GM12872 (cell line): Measurements from ENCODE around the gene WTAP.

Experiments
- TF ChIP-seq, protein P1 (sequence below): IDR thresholded peaks from 3 replicates; pipeline ENCODE4 v1.5.1; 2011; ENCODE audit warnings: low read depth, mild to moderate bottlenecking, low read length, moderate library complexity; ENCODE audit not compliant: insufficient read depth

WTAP gene

DNA sequence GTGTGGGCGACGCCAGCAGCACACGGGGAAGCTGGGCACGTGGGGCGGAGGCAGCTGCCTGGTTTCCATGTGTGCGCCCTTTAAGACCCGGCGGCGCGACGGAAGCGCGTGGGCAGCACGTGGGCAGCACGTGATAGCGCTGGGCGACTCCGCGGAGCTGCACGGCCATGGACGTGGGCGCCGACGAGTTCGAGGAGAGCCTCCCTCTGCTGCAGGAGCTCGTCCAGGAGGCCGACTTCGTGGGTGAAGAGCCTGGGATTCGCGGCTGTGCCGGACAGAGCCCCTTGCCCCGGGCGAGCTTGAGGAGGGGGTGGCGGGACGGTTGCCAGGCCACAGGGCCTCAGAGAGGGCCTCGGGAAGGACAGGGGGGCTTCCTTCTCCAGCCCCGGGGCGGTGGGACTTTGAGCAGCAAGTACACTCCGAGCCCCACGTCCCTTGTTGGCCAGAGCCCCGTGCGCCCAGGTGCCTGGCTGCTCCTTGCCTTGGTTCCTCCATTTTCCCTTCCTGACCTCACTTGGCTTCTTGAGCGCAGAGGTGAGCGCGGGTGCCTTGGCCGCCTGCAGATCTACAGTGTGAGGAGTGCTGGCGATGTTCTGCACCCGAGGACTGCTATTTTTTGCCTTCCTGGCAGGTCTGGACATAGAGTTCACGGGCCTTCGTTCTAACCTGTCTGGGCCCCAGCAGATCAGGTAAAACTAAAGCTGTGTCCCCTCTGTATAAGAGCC lies 73.0 kb downstream of the WTAP start, which contains the start of gene PNLDC1:
Gene PNLDC1 (plus strand): TSS at position 136 of the 725 bp plus-strand sequence. CDS start 32 bp downstream, at position 168.
- TF ChIP-seq, protein P1, sequence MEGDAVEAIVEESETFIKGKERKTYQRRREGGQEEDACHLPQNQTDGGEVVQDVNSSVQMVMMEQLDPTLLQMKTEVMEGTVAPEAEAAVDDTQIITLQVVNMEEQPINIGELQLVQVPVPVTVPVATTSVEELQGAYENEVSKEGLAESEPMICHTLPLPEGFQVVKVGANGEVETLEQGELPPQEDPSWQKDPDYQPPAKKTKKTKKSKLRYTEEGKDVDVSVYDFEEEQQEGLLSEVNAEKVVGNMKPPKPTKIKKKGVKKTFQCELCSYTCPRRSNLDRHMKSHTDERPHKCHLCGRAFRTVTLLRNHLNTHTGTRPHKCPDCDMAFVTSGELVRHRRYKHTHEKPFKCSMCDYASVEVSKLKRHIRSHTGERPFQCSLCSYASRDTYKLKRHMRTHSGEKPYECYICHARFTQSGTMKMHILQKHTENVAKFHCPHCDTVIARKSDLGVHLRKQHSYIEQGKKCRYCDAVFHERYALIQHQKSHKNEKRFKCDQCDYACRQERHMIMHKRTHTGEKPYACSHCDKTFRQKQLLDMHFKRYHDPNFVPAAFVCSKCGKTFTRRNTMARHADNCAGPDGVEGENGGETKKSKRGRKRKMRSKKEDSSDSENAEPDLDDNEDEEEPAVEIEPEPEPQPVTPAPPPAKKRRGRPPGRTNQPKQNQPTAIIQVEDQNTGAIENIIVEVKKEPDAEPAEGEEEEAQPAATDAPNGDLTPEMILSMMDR: no peak

DNA sequence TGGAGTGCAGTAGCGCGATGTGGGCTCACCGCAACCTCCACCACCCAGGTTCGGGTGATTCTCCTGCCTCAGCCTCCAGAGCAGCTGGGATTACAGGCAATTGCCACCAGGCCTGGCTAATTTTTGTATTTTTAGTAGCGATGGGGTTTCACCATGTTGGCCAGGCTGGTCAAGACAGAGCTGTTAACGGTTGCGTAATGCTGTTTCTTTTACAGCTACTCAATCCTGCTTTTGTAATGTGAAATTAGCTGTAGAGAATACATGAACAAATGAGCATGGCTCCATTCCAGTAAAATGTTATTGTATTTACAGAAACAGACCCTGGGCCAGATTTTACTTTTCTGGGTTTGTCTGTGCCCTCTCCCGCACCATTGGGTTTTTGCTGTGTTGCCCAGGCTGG lies 74.6 kb downstream of the WTAP start:
- TF ChIP-seq, protein P1: no peak

DNA sequence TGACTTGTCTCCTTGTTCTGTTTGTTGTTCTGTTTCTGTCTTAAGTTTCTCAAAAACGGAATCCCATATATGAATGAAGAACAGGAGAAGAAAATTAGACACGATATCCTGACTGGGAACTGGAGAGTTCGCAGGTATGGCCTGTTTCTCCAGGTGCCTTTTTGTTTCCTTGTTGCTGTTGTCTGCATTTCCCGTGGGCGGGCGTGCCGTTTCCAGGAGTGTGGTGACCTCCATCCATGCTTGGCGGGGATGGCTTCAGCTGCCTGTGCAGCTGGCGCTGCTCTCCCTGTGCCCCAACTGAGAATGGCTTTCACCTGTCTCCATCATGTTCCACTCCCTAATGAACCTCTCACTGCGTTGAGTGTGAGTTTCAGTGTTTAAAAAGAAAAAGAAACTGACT lies 77.2 kb downstream of the WTAP start:
- TF ChIP-seq, protein P1: no peak

DNA sequence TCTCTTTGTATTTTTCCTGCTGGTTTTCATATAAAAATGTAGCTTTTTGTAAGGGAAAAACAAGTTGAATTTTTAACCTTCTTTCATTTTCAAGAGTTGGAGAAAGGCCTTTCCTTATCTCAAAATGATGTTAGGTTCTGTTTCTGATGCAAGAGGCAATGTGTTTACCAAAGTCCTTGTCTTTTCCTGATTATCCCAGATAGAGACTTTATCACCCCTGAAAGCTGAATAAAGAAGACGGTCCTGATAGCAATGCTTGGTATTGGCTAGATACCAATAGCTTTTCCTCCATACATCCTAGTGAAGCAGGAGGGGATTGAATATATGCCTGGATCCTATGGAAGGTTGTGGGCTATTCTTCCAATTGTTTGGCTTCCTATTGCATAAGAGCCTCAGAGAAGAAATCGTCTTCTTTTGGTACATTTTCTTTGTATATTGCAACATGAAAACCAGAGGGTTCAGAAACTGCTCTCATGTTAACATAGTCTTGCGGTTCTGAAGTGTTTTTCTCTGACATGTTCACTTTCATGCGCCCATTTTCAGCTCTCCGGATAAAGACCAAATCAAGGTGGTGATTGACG lies 78.2 kb downstream of the WTAP start:
- TF ChIP-seq, protein P1: no peak
